Esophagus squamous epithelium (tissue), 5 donors: ENCODE measurements around the gene BTNL3. TPM values are rescaled to one million over a fixed set of nuclear protein-coding genes. Genes with fewer than 3 reads are reported as not detected.
"Not testable (repeated sequence)": the region's sequence is repeated elsewhere in the genome, so short reads cannot be mapped to it uniquely, and the experiment has no call there.

Source experiments
- DNase-seq: peaks from one replicate; lab custom pipeline; 2025; lab: John Stamatoyannopoulos, UW
- H3K27ac ChIP-seq, 4 donors: fragments of 200-600 bp; sonication (generic); one replicate each; pipeline ENCODE4 v1.5.1; 2016 to 2019; ENCODE audit warnings: mild to moderate bottlenecking in 1 of 4
- H3K27me3 ChIP-seq, 4 donors: fragments of 200-600 bp; sonication (generic); 1 replicate in 3 of 4; 2 replicates in 1 of 4; pipeline versions ENCODE4 v1.5.1 to v1.6.0; 2017 to 2021; ENCODE audit warnings: antibody characterized with exemption in 1 of 4
- H3K36me3 ChIP-seq, 3 donors: fragments of 200-600 bp; sonication (generic); one replicate each; pipeline ENCODE4 v1.5.1; 2016 to 2019
- H3K4me1 ChIP-seq, 3 donors: fragments of 200-600 bp; sonication (generic); one replicate each; pipeline ENCODE4 v1.5.1; 2017 to 2019
- H3K4me3 ChIP-seq, 4 donors: fragments of 200-600 bp; sonication (generic); 1 replicate in 3 of 4; 2 replicates in 1 of 4; pipeline ENCODE4 v1.5.1; 2016 to 2019; ENCODE audit warnings: mild to moderate bottlenecking in 2 of 4, moderate library complexity in 1 of 4
- H3K9me3 ChIP-seq, 3 donors: fragments of 200-600 bp; sonication (generic); one replicate each; pipeline ENCODE4 v1.5.1; 2016 to 2019
- POLR2A ChIP-seq, 4 donors: fragments of 450-650 bp; IDR thresholded peaks; one replicate each; pipeline ENCODE4 v1.6.1; 2017; ENCODE audit warnings: antibody characterized with exemption in 4 of 4, mild to moderate bottlenecking in 4 of 4, moderate library complexity in 3 of 4
- WGBS, 2 donors: methylation state at CpG; one replicate each; pipeline ENCODE4 v1.1.5; 2018; 5-methylcytosine and 5-hydroxymethylcytosine counted together
- intact Hi-C: fragments of 100-400 bp; cut with DNase I; formaldehyde crosslinking; loops from one replicate; pipeline ENCODE4 v1.15.0; 2022
- total RNA-seq, 4 donors: library from RNA; depleted of rRNA; stranded (reverse); fragments of >200 nt; gene quantifications; one replicate each; pipeline ENCODE4 v1.1.0, GENCODE V29; 2016
- TF ChIP-seq, protein P1 (sequence below), 6 experiments: fragments of 450-650 bp in 4 of 6; fragments of 200-600 bp in 2 of 6; sonication (generic) in 2 of 6; IDR thresholded peaks; one replicate each; pipeline ENCODE4 v1.5.1; 2016 to 2019; ENCODE audit warnings: antibody characterized with exemption in 6 of 6, mild to moderate bottlenecking in 4 of 6, moderate library complexity in 4 of 6
- donor health status: DM: yes; HTN: yes; CAD: no.

Gene BTNL3
- total RNA-seq, 4 donors from 2014 or later: not detected

DNA sequence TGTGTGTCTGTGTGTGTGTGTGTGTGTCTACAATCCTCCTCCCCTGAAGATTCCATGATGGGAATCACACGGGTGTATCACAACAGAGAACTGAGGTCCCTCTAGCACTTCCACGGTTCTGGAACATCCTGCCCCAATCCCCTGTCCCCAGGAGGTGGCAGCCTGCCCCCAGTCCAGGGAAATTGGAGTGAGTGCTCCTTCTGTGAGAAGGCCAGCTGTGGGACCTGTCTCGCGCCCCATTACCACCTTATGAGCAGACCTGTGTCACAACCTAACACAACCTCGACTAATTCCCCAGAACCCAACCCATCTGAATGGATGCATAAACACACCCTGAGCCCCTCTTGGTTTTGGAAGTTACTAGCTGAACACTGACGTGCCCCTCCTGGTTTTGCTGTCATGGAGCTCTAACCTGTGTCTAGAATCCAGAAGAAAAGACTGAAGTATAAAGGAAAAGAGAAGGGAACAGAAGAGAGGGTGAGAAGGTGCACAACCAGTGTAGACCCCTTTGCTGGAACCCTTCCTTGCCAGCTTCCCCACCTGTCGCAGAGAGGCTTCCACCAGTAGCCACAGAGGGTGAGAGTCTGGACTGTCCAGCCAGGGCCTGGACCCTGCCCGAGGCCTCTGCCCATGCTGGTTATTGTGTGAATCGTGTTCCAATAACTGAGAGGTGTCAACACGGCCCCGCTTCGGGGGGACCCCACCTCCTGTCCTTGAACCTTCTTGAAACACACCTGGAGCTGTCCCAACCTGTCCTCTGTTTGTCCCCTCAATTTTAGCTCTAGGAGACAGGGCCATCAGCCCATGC, 54.8 kb downstream of the BTNL3 start:
- Histone ChIP-seq H3K9me3 (no peaks in the 10 kb centered on the region), H3K4me3 (no peak overlapping the region), H3K36me3 (no peaks in the 10 kb centered on the region), H3K27me3 (peaks cover 0 to 91% (median 1%) of the 10 kb centered on the region in 4 donors), H3K27ac (peak overlapping the region in 2 of 4 donors; percentile 3 to 34), H3K4me1 (no peaks in the 10 kb centered on the region)
- TF ChIP-seq, protein P1, sequence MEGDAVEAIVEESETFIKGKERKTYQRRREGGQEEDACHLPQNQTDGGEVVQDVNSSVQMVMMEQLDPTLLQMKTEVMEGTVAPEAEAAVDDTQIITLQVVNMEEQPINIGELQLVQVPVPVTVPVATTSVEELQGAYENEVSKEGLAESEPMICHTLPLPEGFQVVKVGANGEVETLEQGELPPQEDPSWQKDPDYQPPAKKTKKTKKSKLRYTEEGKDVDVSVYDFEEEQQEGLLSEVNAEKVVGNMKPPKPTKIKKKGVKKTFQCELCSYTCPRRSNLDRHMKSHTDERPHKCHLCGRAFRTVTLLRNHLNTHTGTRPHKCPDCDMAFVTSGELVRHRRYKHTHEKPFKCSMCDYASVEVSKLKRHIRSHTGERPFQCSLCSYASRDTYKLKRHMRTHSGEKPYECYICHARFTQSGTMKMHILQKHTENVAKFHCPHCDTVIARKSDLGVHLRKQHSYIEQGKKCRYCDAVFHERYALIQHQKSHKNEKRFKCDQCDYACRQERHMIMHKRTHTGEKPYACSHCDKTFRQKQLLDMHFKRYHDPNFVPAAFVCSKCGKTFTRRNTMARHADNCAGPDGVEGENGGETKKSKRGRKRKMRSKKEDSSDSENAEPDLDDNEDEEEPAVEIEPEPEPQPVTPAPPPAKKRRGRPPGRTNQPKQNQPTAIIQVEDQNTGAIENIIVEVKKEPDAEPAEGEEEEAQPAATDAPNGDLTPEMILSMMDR (IDR thresholded peaks at IDR 0.05): peak in 1 of 6 experiments; percentile 7
- no peak for TF ChIP-seq POLR2A (IDR thresholded peaks at IDR 0.05)
- no peak for DNase-seq
- intact Hi-C loops: no loop called here
- WGBS, 2 donors: 66 to 67% methylated on average over 8 to 10 of the region's 12 CpGs

DNA sequence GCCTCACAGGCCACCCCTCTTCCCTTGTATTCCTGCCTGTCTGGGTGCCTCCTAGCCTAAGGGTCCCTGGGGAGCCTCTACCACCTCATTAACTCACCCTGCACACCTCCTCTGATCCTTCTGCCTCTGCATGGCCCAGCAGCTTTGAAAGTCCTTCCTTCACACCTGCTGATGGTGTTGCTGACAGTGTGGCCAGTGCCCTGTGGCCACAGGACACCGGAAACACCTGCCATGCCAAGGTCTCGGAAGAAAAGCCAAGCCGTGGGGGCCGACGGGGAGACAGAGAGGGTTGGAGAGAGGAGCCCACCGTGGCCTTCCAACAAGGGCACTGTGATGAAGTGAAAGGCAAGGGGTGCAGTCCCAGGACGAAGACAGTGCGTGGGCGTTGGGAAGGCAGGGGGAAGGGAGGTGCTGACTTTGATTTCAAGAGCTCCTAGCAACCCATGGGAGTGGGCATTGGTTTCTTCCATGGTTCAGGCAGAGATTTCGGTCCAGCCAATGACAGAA, 55.5 kb downstream of the BTNL3 start:
- peaks cover 0 to 92% (median 1%) of the 10 kb centered on the region in 4 donors for H3K27me3 ChIP-seq
- H3K4me1 ChIP-seq: no peaks in the 10 kb centered on the region
- no peak overlapping the region for H3K4me3 ChIP-seq
- H3K27ac ChIP-seq: peak overlapping the region in 2 of 4 donors; percentile 3 to 34
- TF ChIP-seq POLR2A (IDR thresholded peaks at IDR 0.05): no peak
- TF ChIP-seq, protein P1 (IDR thresholded peaks at IDR 0.05): no peak
- 59 to 82% methylated on average over 6 to 7 of the region's 10 CpGs for WGBS, 2 donors
- no peak for DNase-seq
- intact Hi-C loops: no loop called here
- H3K9me3 ChIP-seq: no peaks in the 10 kb centered on the region
- H3K36me3 ChIP-seq: no peaks in the 10 kb centered on the region

DNA sequence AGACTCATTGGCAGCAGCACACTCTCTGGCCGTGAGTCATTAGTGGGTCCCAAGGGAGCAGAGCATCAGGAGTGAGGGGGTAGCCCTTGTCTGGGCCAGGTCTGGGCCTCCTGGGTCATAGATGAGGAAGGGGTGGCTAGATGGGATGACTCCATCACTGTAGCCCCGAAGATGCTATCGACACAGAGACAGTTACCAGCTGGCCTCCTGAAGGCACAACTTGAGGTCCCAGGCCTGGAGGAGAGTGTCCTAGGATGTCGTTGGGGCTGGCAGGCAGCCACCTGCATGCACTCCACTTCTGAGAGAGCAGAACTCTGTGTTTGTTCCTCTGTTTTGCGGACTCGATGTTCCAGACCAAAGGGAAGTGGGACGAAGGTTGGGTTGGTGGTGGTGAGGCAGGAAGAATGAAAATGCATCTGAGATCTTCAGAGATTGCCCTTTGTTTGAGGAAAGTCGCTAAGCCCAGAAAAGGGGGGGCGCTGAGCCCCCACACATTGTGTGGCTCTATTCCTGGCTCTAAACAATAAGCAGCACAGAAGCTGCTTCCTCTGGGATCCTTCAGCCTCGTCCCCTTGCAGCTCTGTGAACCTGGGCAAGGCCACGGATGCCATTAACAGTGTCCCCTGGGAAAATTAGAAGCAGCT, 56.1 kb downstream of the BTNL3 start:
- Histone ChIP-seq H3K4me3 (no peak overlapping the region), H3K27me3 (peaks cover 0 to 94% (median 1%) of the 10 kb centered on the region in 4 donors), H3K27ac (peak overlapping the region in 2 of 4 donors; percentile 34 to 39), H3K36me3 (no peaks in the 10 kb centered on the region), H3K9me3 (no peaks in the 10 kb centered on the region), H3K4me1 (no peaks in the 10 kb centered on the region)
- intact Hi-C loops: no loop called here
- 56% methylated on average over 7 to 11 of the region's 11 CpGs for WGBS, 2 donors
- DNase-seq: no peak
- no peak for TF ChIP-seq POLR2A (IDR thresholded peaks at IDR 0.05)
- TF ChIP-seq, protein P1 (IDR thresholded peaks at IDR 0.05): no peak

DNA sequence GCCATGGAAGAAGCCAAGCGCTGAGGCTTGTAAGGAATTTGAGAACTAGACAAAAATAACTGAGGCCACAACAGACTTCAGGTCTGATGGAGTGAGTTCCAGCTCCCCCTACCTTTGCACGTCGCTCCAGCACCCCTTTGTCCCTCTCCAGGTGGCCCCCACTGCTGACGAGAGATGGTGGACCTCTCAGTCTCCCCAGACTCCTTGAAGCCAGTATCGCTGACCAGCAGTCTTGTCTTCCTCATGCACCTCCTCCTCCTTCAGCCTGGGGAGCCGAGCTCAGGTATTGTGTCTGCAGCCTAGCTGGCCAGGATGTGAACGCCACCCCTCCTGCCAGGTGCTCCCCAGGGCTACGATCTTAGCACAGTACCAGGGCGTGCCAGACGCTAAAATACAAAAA, 56.7 kb downstream of the BTNL3 start:
- no peak for DNase-seq
- Histone ChIP-seq H3K27me3 (peaks cover 0 to 94% (median 1%) of the 10 kb centered on the region in 4 donors), H3K4me3 (peak overlapping the region in 1 of 4 donors; percentile 3), H3K4me1 (no peaks in the 10 kb centered on the region), H3K27ac (peak overlapping the region in 2 of 4 donors; percentile 5 to 39), H3K36me3 (no peaks in the 10 kb centered on the region), H3K9me3 (no peaks in the 10 kb centered on the region)
- intact Hi-C loops: no loop called here
- 27 to 46% methylated on average over 8 to 10 of the region's 10 CpGs for WGBS, 2 donors
- no peak for TF ChIP-seq POLR2A (IDR thresholded peaks at IDR 0.05)
- TF ChIP-seq, protein P1 (IDR thresholded peaks at IDR 0.05): no peak

DNA sequence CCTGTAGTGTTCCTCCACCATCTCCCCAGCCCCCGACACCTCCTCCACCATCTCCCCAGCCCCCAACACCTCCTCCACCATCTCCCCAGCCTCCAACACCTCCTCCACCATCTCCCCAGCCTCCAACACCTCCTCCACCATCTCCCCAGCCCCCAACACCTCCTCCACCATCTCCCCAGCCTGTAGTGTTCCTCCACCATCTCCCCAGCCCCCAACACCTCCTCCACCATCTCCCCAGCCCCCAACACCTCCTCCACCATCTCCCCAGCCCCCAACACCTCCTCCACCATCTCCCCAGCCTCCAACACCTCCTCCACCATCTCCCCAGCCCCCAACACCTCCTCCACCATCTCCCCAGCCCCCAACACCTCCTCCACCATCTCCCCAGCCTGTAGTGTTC, 57.2 kb downstream of the BTNL3 start:
- H3K4me3 ChIP-seq, H3K27ac ChIP-seq, DNase-seq, H3K9me3 ChIP-seq, H3K36me3 ChIP-seq, H3K4me1 ChIP-seq, intact Hi-C loops: not testable (repeated sequence)
- 18 to 40% methylated on average over 1 of the region's 1 CpG for whole genome bisulfite sequencing, 2 donors
- H3K27me3 ChIP-seq: peaks cover 0 to 94% (median 1%) of the 10 kb centered on the region in 4 donors
